H54 (cell line): Measurements from ENCODE around the gene NAA25.
"Not testable (repeated sequence)": the region's sequence is repeated elsewhere in the genome, so short reads cannot be mapped to it uniquely, and the experiment has no call there.

ENCODE experiments used
- DNase-seq: peaks from one replicate; pipeline ENCODE4 v3.0.0; 2011; ENCODE audit warnings: low spot score, mixed read lengths; ENCODE audit not compliant: insufficient read length
- FAIRE-seq: peaks from 3 replicates; lab custom pipeline; 2011; peaks lifted over from hg19 to GRCh38; lab: Jason Lieb, UNC
- POLR2A ChIP-seq: IDR thresholded peaks from 2 replicates; pipeline ENCODE4 v1.6.1; 2011; ENCODE audit warnings: low read depth, mild to moderate bottlenecking, low read length

NAA25 gene

GRCh38 chr12:112126000-112126438, 17.4 kb upstream of the NAA25 start:
- DNase-seq (no peak), FAIRE-seq (no peak)

GRCh38 chr12:112125250-112125999, 16.8 kb upstream of the NAA25 start, which contains the start of gene TRAFD1:
Gene TRAFD1, plus strand, starts transcription at chr12:112125560. Its CDS starts 4,963 bp downstream, at chr12:112130523.
- peak; percentile 90 for FAIRE-seq
- DNase-seq, result peak; percentile 96
- peak; percentile 99 for TF ChIP-seq POLR2A

More at GRCh38 chr12:112126000-112126438, 17.4 kb upstream of the NAA25 start:
- TF ChIP-seq POLR2A, result no peak

- no peak for TF ChIP-seq POLR2A
- no peak for FAIRE-seq
- no peak for DNase-seq
Observed at GRCh38 chr12:112124918-112125249, 16.3 kb upstream of the NAA25 start.

- TF ChIP-seq POLR2A, result no peak
- no peak for FAIRE-seq
- no peak for DNase-seq
Observed at GRCh38 chr12:112122823-112123690, 14.5 kb upstream of the NAA25 start.

- TF ChIP-seq POLR2A, result no peak
- DNase-seq (no peak), FAIRE-seq (peak; percentile 23)
Observed at GRCh38 chr12:112121780-112122565, 13.4 kb upstream of the NAA25 start.

GRCh38 chr12:112117685-112118084, 9.1 kb upstream of the NAA25 start:
- no peak for TF ChIP-seq POLR2A
- DNase-seq, result no peak
- FAIRE-seq, result no peak

- DNase-seq, result peak; percentile 54
- peak; percentile 45 for TF ChIP-seq POLR2A
- peak; percentile 85 for FAIRE-seq
Observed at GRCh38 chr12:112116232-112117060, 7.9 kb upstream of the NAA25 start.

- no peak for FAIRE-seq
- DNase-seq, result no peak
- no peak for TF ChIP-seq POLR2A
Observed at GRCh38 chr12:112115259-112116045, 6.9 kb upstream of the NAA25 start.

GRCh38 chr12:112112409-112113133, 4.0 kb upstream of the NAA25 start:
- TF ChIP-seq POLR2A, result no peak
- no peak for DNase-seq
- FAIRE-seq, result no peak

- FAIRE-seq (no peak), DNase-seq (no peak)
- no peak for TF ChIP-seq POLR2A
Observed at GRCh38 chr12:112111931-112112330, 3.3 kb upstream of the NAA25 start.

- not testable (repeated sequence) for FAIRE-seq
Observed at GRCh38 chr12:112110787-112111662, 2.4 kb upstream of the NAA25 start.

More at GRCh38 chr12:112110787-112111662, 2.4 kb upstream of the NAA25 start:
- DNase-seq, result not testable (repeated sequence)
